Activated CD4-positive, alpha-beta T cell treated with anti-CD3 and anti-CD28 coated beads for 36 hours (primary cell): ENCODE measurements around the gene VPS4A. TPM values are rescaled to one million over a fixed set of nuclear protein-coding genes. Genes with fewer than 3 reads are reported as not detected.

Experiments
- ATAC-seq: fragments of 200-7000 bp; cut with Tn5 transposase; one replicate; pipeline ENCODE4 v1.10.0; 2021; ENCODE audit warnings: mild to moderate bottlenecking, moderate library complexity
- CTCF ChIA-PET: fragments of 350-600 bp; sonication (Branson Sonifier 250); formaldehyde crosslinking; loops from one replicate; lab custom pipeline; 2021; ENCODE audit warnings: antibody characterized with exemption; lab: Charles Lee
- POLR2A ChIA-PET: fragments of 350-600 bp; sonication (Branson Sonifier 250); formaldehyde crosslinking; loops from one replicate; lab custom pipeline; 2021; ENCODE audit warnings: antibody characterized with exemption, inconsistent platforms; lab: Charles Lee
- DNase-seq: peaks from one replicate; pipeline ENCODE4 v3.0.0-alpha.2; 2020
- H3K27ac Mint-ChIP-seq: one replicate; pipeline ENCODE4 v1.8.0; 2021; ENCODE audit warnings: mixed read lengths
- H3K27me3 Mint-ChIP-seq: one replicate; pipeline ENCODE4 v1.8.0; 2021; ENCODE audit warnings: mixed read lengths
- H3K36me3 Mint-ChIP-seq: one replicate; pipeline ENCODE4 v1.8.0; 2021; ENCODE audit warnings: low read depth, mixed read lengths
- H3K4me1 Mint-ChIP-seq: one replicate; pipeline ENCODE4 v1.8.0; 2021; ENCODE audit warnings: mixed read lengths
- H3K4me3 Mint-ChIP-seq: one replicate; pipeline ENCODE4 v1.8.0; 2021; ENCODE audit warnings: mild to moderate bottlenecking, moderate library complexity, mixed read lengths
- H3K9me3 Mint-ChIP-seq: one replicate; pipeline ENCODE4 v1.8.0; 2021; ENCODE audit warnings: low read depth, mixed read lengths
- intact Hi-C, 2 experiments: fragments of 100-400 bp; cut with DNase I in 1 of 2; cut with micrococcal nuclease in 1 of 2; formaldehyde crosslinking; loops; one replicate each; pipeline versions ENCODE4 v1.14.2 to v1.15.1; 2022 to 2024; cut with DNase I, micrococcal nuclease
- total RNA-seq, 2 experiments: library from RNA; stranded (reverse); gene quantifications; one replicate each; pipeline ENCODE4 v1.2.3, GENCODE V29; 2021

Gene VPS4A
- total RNA-seq, 2 experiments from 2014 or later, result 28.4 to 31.9 TPM

DNA sequence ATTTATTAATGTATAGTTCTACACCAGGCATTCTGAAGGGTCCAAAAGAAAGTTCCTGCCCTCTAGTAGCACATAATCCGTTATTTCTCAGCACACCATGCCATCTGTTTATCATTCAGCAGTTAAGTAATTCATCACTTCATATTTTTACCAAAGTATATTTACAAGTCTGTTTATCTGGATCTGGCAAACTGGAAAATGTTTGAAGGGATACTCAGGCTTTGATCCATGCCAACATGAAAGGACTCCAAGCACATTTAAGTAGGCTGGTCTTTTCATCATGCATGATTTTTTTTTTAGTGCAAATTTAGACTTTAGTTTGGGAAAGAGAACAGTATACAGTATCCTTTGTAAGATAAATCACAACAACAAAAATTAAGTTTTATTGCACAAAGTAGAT lies 4.1 kb upstream of the VPS4A start:
- Mint-ChIP-seq H3K27me3 (no peaks in the 10 kb centered on the region), H3K36me3 (peaks cover 6% of the 10 kb centered on the region), H3K4me3 (no peak overlapping the region), H3K27ac (no peak overlapping the region), H3K4me1 (peaks cover 11% of the 10 kb centered on the region), H3K9me3 (no peaks in the 10 kb centered on the region)
- no peak for DNase-seq
- CTCF ChIA-PET, result no interaction called here
- intact Hi-C loops, result no loop called here
- no peak for ATAC-seq
- POLR2A ChIA-PET, result interaction anchor here (0.6 kb wide), 1 partner anchor 1223 kb away, joined by 5 read pairs; no protein-coding TSS in a partner anchor

- no peaks in the 10 kb centered on the region for H3K9me3 Mint-ChIP-seq
- CTCF ChIA-PET, result interaction anchor here (1.1 kb wide), 1 partner anchor 28 kb away, joined by 3 read pairs; no protein-coding TSS in a partner anchor
- peaks cover 14% of the 10 kb centered on the region for H3K4me1 Mint-ChIP-seq
- peaks cover 8% of the 10 kb centered on the region for H3K36me3 Mint-ChIP-seq
- DNase-seq (no peak), ATAC-seq (no peak)
- no peaks in the 10 kb centered on the region for H3K27me3 Mint-ChIP-seq
- no peak overlapping the region for H3K27ac Mint-ChIP-seq
- H3K4me3 Mint-ChIP-seq, result no peak overlapping the region
- intact Hi-C loops, result no loop called here
- POLR2A ChIA-PET, result no interaction called here
Measured at GRCh38 chr16:69307856-69308255, 3.3 kb upstream of the VPS4A start.

- no peak for ATAC-seq
Measured at GRCh38 chr16:69309316-69309715, 1.8 kb upstream of the VPS4A start.

DNA sequence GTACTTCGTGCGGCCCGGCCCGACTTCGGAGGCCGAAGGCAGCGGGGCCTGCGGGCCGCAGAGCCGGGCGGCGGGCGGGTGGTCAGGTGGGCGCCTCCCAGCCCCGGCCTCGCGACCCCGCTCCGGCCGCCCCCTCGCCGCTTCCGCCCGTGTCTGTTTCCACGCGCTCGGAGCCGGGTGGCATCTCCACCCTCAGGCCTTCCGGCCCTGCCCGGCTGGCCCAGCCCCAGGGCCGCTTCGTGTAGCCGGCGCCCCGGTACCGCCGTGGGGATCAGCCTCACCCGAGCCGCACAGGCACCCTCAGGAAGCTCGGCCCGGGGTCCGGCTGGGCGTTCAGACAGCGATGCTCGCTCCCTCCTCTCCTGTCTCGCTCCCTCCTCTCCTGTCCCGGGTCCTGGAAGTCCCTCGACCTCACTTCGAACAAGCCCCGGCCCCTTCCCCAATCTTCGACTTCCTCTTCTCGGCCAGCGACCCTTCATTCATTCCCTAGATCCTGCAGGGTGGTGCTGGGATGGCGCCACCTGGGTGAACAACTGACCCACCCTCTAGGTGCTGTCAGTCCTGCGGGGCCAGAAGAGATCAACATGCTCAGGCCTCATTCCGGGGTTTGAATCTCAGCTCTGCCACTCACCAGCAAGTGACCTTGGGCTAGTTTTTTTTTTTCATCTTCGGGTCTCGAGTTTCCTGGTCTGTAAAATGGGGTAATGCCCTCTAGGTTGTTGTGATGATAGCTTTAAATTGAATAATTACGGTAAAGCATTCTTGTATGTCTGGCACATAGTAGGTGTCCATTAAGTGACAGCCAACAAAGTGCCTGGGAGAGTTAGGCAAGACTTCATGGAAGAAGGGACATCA lies 610 bp downstream of the VPS4A start:
- Mint-ChIP-seq H3K27ac (peak overlapping the region; percentile 97), H3K4me3 (peak overlapping the region; percentile 100)

More at GRCh38 chr16:69309316-69309715, 1.8 kb upstream of the VPS4A start:
- CTCF ChIA-PET, result interaction anchor here (1.3 kb wide), 1 partner anchor 38 kb away, joined by 3 read pairs; no protein-coding TSS in a partner anchor
- H3K27me3 Mint-ChIP-seq, result no peaks in the 10 kb centered on the region
- H3K4me1 Mint-ChIP-seq, result peaks cover 23% of the 10 kb centered on the region
- no peak overlapping the region for H3K27ac Mint-ChIP-seq
- DNase-seq, result no peak
- intact Hi-C loops, result no loop called here
- POLR2A ChIA-PET, result no interaction called here
- H3K36me3 Mint-ChIP-seq, result peaks cover 16% of the 10 kb centered on the region
- H3K4me3 Mint-ChIP-seq, result no peak overlapping the region
- H3K9me3 Mint-ChIP-seq, result no peaks in the 10 kb centered on the region

GRCh38 chr16:69313469-69313868 lies 2.3 kb downstream of the VPS4A start:
- Mint-ChIP-seq H3K4me1 (peaks cover 26% of the 10 kb centered on the region), H3K27ac (no peak overlapping the region), H3K27me3 (no peaks in the 10 kb centered on the region), H3K36me3 (peaks cover 42% of the 10 kb centered on the region), H3K9me3 (no peaks in the 10 kb centered on the region), H3K4me3 (peak overlapping the region; percentile 48)
- DNase-seq, result no peak
- no peak for ATAC-seq
- intact Hi-C loops, result no loop called here
- ChIA-PET CTCF (interaction anchor here (2.8 kb wide), 1 partner anchor 16 kb away, joined by 21 read pairs; the partner anchor contains the start of gene PDF), POLR2A (no interaction called here)

More for the DNA sequence above, 610 bp downstream of the VPS4A start:
- ChIA-PET CTCF (interaction anchor here (0.6 to 2.8 kb wide), 6 partner anchors 12 to 577 kb away, joined by 3 to 21 read pairs (median 4); partner anchors contain the start of gene PDF), POLR2A (interaction anchor here (1.0 kb wide), 2 partner anchors 18 to 27 kb away, joined by 3 read pairs; no protein-coding TSS in a partner anchor)
- Mint-ChIP-seq H3K36me3 (peaks cover 34% of the 10 kb centered on the region), H3K27me3 (no peaks in the 10 kb centered on the region), H3K4me1 (peaks cover 26% of the 10 kb centered on the region), H3K9me3 (no peaks in the 10 kb centered on the region)
- DNase-seq (peak; percentile 64), ATAC-seq (peak; percentile 43)
- intact Hi-C loops, result loop anchor here (1.0 to 2.0 kb wide), 12 partner anchors 19 to 772 kb away; partner anchors contain the start of genes PDF (in 2 of the 2), CHTF8 (in 1 of the 2), COG8 (in 1 of the 2) and CYB5B (in 1 of the 2)

DNA sequence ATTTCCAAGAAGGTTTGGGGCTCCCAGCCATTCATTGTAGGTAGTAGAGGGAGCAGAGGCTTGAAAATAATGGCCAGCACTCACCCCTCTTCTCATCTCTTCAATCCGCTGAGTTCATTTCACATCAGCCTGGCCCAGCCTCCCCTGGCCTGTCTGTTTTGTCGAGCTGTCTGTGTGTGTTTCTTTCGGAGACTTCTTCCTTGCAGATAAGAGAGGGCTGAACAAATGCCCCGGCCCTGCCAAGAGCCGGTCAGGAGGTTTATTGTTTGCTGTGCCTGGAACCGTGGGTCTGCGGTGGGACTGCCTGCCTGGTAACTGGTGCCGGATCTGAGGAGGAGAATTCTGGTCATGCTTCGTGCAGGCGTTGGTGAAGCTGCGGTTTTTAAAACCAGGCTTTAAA lies 3.4 kb downstream of the VPS4A start:
- no peaks in the 10 kb centered on the region for H3K9me3 Mint-ChIP-seq
- peaks cover 45% of the 10 kb centered on the region for H3K36me3 Mint-ChIP-seq
- H3K4me1 Mint-ChIP-seq, result peaks cover 26% of the 10 kb centered on the region
- H3K27ac Mint-ChIP-seq, result no peak overlapping the region
- H3K27me3 Mint-ChIP-seq, result no peaks in the 10 kb centered on the region
- intact Hi-C loops, result no loop called here
- DNase-seq, result no peak
- no peak for ATAC-seq
- ChIA-PET CTCF (interaction anchor here (0.7 to 2.8 kb wide), 2 partner anchors 15 to 26 kb away, joined by 3 to 21 read pairs; partner anchors contain the start of gene PDF), POLR2A (interaction anchor here (0.7 kb wide), 1 partner anchor 339 kb away, joined by 3 read pairs; no protein-coding TSS in a partner anchor)
- H3K4me3 Mint-ChIP-seq, result no peak overlapping the region

DNA sequence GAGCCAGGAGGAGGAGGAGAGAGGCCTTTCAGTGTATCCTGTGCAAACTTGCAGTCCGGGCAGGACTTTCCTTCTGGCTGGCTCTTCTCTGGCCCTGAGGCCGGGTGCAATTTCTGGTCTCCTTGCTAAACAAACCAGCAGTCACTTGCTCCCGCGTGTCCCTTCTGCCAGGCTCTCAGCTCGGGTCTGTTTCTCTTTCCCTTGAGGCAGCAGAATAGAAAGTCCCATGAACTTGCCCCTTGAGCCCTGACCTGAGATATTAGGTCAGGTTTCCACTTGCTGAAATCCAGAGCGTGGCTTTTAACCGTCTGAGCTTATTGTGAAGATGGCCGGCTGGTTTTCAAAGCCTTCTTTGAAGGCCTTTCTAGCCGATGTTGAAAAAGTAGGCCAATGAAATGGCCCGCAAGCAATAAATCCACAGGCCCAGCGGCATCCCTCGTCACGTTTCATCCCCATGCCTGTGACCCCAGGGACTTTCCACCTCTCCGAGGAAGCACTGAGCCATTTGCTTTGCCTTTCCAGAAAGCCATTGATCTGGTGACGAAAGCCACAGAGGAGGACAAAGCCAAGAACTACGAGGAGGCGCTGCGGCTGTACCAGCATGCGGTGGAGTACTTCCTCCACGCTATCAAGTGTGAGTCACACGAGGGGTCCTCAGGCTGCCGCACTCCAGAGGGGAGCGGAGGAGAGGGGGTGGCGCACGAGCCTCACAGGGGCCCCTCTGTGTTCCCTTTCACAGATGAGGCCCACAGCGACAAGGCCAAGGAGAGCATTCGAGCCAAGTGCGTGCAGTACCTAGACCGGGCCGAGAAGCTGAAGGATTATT lies 4.5 kb downstream of the VPS4A start:
- peaks cover 49% of the 10 kb centered on the region for H3K36me3 Mint-ChIP-seq
- H3K9me3 Mint-ChIP-seq, result no peaks in the 10 kb centered on the region
- CTCF ChIA-PET, result interaction anchor here (0.6 to 1.2 kb wide), 4 partner anchors 21 to 292 kb away, joined by 3 read pairs; no protein-coding TSS in a partner anchor

DNA sequence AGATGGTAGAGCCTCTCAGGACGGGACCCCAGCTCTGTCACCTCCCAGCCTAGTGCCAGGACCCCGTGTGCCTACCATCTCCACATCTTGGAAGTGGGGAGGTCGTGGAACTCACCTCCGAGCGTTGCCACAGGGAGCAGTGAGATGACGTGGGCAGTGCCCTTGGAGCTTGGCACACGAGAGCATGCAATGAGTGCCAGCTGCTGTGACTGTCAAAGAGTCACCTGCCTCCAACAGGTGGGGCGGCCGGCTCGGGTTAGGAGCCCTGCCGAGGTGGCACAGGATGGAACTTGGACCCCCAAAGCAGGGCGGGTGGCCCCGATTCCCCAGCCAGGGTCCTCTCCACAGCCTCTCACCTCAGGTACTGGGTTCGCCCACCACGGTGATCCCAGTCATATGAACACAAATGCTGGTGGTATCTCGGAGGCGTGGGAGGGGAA lies 5.5 kb downstream of the VPS4A start:
- Mint-ChIP-seq H3K4me3 (no peak overlapping the region), H3K27me3 (no peaks in the 10 kb centered on the region), H3K27ac (peak overlapping the region; percentile 31), H3K4me1 (peaks cover 18% of the 10 kb centered on the region), H3K9me3 (no peaks in the 10 kb centered on the region), H3K36me3 (peaks cover 57% of the 10 kb centered on the region)
- POLR2A ChIA-PET, result no interaction called here
- no peak for DNase-seq
- no peak for ATAC-seq
- intact Hi-C loops, result no loop called here
- CTCF ChIA-PET, result interaction anchor here (1.2 kb wide), 1 partner anchor 20 kb away, joined by 3 read pairs; no protein-coding TSS in a partner anchor

More for the DNA sequence above, 4.5 kb downstream of the VPS4A start:
- Mint-ChIP-seq H3K27ac (no peak overlapping the region), H3K4me1 (peaks cover 20% of the 10 kb centered on the region), H3K27me3 (no peaks in the 10 kb centered on the region), H3K4me3 (no peak overlapping the region)
- intact Hi-C loops, result no loop called here
- no peak for ATAC-seq
- no peak for DNase-seq
- POLR2A ChIA-PET, result interaction anchor here (0.8 kb wide), 1 partner anchor 11 kb away, joined by 3 read pairs; no protein-coding TSS in a partner anchor

GRCh38 chr16:69318177-69318910 lies 7.2 kb downstream of the VPS4A start:
- no peak overlapping the region for H3K27ac Mint-ChIP-seq
- peaks cover 8% of the 10 kb centered on the region for H3K4me1 Mint-ChIP-seq
- ChIA-PET CTCF (interaction anchor here (0.7 kb wide), 1 partner anchor 178 kb away, joined by 3 read pairs; no protein-coding TSS in a partner anchor), POLR2A (interaction anchor here (0.7 to 1.1 kb wide), 2 partner anchors 10 to 13 kb away, joined by 3 read pairs; no protein-coding TSS in a partner anchor)
- intact Hi-C loops, result no loop called here
- H3K36me3 Mint-ChIP-seq, result peaks cover 59% of the 10 kb centered on the region
- no peak for ATAC-seq
- no peaks in the 10 kb centered on the region for H3K9me3 Mint-ChIP-seq
- no peak overlapping the region for H3K4me3 Mint-ChIP-seq
- DNase-seq, result no peak
- H3K27me3 Mint-ChIP-seq, result no peaks in the 10 kb centered on the region

- DNase-seq, result no peak
- POLR2A ChIA-PET, result interaction anchor here (1.1 kb wide), 1 partner anchor 9 kb away, joined by 3 read pairs; no protein-coding TSS in a partner anchor
- CTCF ChIA-PET, result no interaction called here
- no peaks in the 10 kb centered on the region for H3K9me3 Mint-ChIP-seq
- H3K4me3 Mint-ChIP-seq, result no peak overlapping the region
- peaks cover 56% of the 10 kb centered on the region for H3K36me3 Mint-ChIP-seq
- H3K27me3 Mint-ChIP-seq, result no peaks in the 10 kb centered on the region
- intact Hi-C loops, result no loop called here
- peaks cover 3% of the 10 kb centered on the region for H3K4me1 Mint-ChIP-seq
- no peak for ATAC-seq
- no peak overlapping the region for H3K27ac Mint-ChIP-seq
Measured at GRCh38 chr16:69318911-69319289, 7.8 kb downstream of the VPS4A start.
